CD4-positive, CD25-positive, alpha-beta regulatory T cell (primary cell): Measurements from ENCODE around the gene SPATA2L. TPM values are rescaled to one million over a fixed set of nuclear protein-coding genes. Genes with fewer than 3 reads are reported as not detected.

Source experiments
- ATAC-seq, 2 donors: fragments of 150-1000 bp; cut with Tn5 transposase; one replicate each; pipeline ENCODE4 v1.10.0; 2021; ENCODE audit warnings: low read depth in 2 of 2, moderate number of reproducible peaks in 2 of 2, moderate library complexity in 1 of 2
- DNase-seq, 3 donors: peaks; one replicate each; pipeline versions ENCODE4 v3.0.0 to v3.0.0-alpha.2; 2012 to 2022; ENCODE audit warnings: mixed read lengths in 1 of 3
- H3K27ac ChIP-seq: one replicate; pipeline ENCODE4 v1.7.0; 2013; ENCODE audit warnings: mild to moderate bottlenecking, low read length; ENCODE audit not compliant: insufficient read depth, poor library complexity, severe bottlenecking
- H3K27me3 ChIP-seq: one replicate; pipeline ENCODE4 v1.7.0; 2013; ENCODE audit warnings: low read length; ENCODE audit not compliant: control insufficient read depth, insufficient read depth
- H3K36me3 ChIP-seq: one replicate; pipeline ENCODE4 v1.7.0; 2013; ENCODE audit warnings: mild to moderate bottlenecking, low read length, moderate library complexity; ENCODE audit not compliant: control insufficient read depth, insufficient read depth
- H3K4me1 ChIP-seq: 2 replicates; pipeline ENCODE4 v1.7.0; 2013; ENCODE audit warnings: mild to moderate bottlenecking, low read length; ENCODE audit not compliant: insufficient read depth, control insufficient read depth, poor library complexity, severe bottlenecking
- H3K4me3 ChIP-seq: one replicate; pipeline ENCODE4 v1.7.0; 2013; ENCODE audit warnings: low read depth, mild to moderate bottlenecking, low read length, moderate library complexity
- H3K9me3 ChIP-seq, 2 experiments: 1 replicate in 1 of 2; 2 replicates in 1 of 2; pipeline ENCODE4 v1.7.0; 2013; ENCODE audit warnings: low read length in 2 of 2, mild to moderate bottlenecking in 1 of 2, moderate library complexity in 1 of 2; ENCODE audit not compliant: control insufficient read depth in 2 of 2
- H3K27ac Mint-ChIP-seq, 3 donors: one replicate each; pipeline ENCODE4 v1.8.0; 2020 to 2022; ENCODE audit warnings: mild to moderate bottlenecking in 3 of 3, mixed read lengths in 3 of 3, moderate library complexity in 2 of 3
- H3K27me3 Mint-ChIP-seq: one replicate; pipeline ENCODE4 v1.8.0; 2022; ENCODE audit warnings: mild to moderate bottlenecking, mixed read lengths
- H3K36me3 Mint-ChIP-seq: one replicate; pipeline ENCODE4 v1.8.0; 2020; ENCODE audit warnings: mixed read lengths
- H3K4me1 Mint-ChIP-seq, 4 donors: one replicate each; pipeline ENCODE4 v1.8.0; 2020 to 2022; ENCODE audit warnings: mixed read lengths in 4 of 4, mild to moderate bottlenecking in 1 of 4
- H3K4me3 Mint-ChIP-seq, 4 donors: one replicate each; pipeline ENCODE4 v1.8.0; 2020 to 2022; ENCODE audit warnings: mild to moderate bottlenecking in 4 of 4, mixed read lengths in 4 of 4, moderate library complexity in 3 of 4
- H3K9me3 Mint-ChIP-seq, 7 donors: one replicate each; pipeline ENCODE4 v1.8.0; 2020 to 2022; ENCODE audit warnings: mixed read lengths in 7 of 7, mild to moderate bottlenecking in 3 of 7, moderate library complexity in 2 of 7
- polyA plus RNA-seq, 4 donors: library from polyadenylated mRNA; unstranded; fragments of 300-500 nt; fragmentation: Illumina TruSeq; gene quantifications; one replicate each; pipeline ENCODE4 v1.2.3, GENCODE V29; 2021
- total RNA-seq: library from RNA; stranded (reverse); gene quantifications from one replicate; pipeline ENCODE4 v1.2.3, GENCODE V29; 2022

The SPATA2L gene
- total and polyA plus RNA-seq, 5 donors from 2014 or later = 5.6 to 15.6 (median 8.4) TPM

GRCh38 chr16:89651584-89651983 lies 49.9 kb downstream of the SPATA2L start:
- no peaks in the 10 kb centered on the region for H3K27me3 ChIP-seq
- peaks cover 6% of the 10 kb centered on the region for H3K36me3 Mint-ChIP-seq
- peaks cover 5% of the 10 kb centered on the region for H3K4me1 ChIP-seq
- H3K9me3 Mint-ChIP-seq = peaks cover 0 to 2% (median 0%) of the 10 kb centered on the region in 7 donors
- no peaks in the 10 kb centered on the region for H3K27me3 Mint-ChIP-seq
- peaks cover 0 to 25% (median 9%) of the 10 kb centered on the region in 4 donors for H3K4me1 Mint-ChIP-seq
- H3K36me3 ChIP-seq = peaks cover 33% of the 10 kb centered on the region
- H3K9me3 ChIP-seq = no peaks in the 10 kb centered on the region
- H3K4me3 Mint-ChIP-seq = no peak overlapping the region
- no peak overlapping the region for H3K4me3 ChIP-seq
- no peak for DNase-seq
- H3K27ac Mint-ChIP-seq = no peak overlapping the region
- ATAC-seq = no peak
- H3K27ac ChIP-seq = no peak overlapping the region

- no peaks in the 10 kb centered on the region for H3K4me1 ChIP-seq
- no peak overlapping the region for H3K27ac ChIP-seq
- DNase-seq (no peak), ATAC-seq (no peak)
- Mint-ChIP-seq H3K4me1 (peaks cover 0 to 2% (median 0%) of the 10 kb centered on the region in 4 donors), H3K4me3 (no peak overlapping the region), H3K9me3 (peaks cover 0 to 2% (median 0%) of the 10 kb centered on the region in 7 donors), H3K36me3 (peaks cover 18% of the 10 kb centered on the region), H3K27me3 (no peaks in the 10 kb centered on the region), H3K27ac (no peak overlapping the region)
- H3K4me3 ChIP-seq = no peak overlapping the region
- no peaks in the 10 kb centered on the region for H3K9me3 ChIP-seq
- peaks cover 49% of the 10 kb centered on the region for H3K36me3 ChIP-seq
- no peaks in the 10 kb centered on the region for H3K27me3 ChIP-seq
Observed at GRCh38 chr16:89646906-89647305, 54.6 kb downstream of the SPATA2L start.

Other genes with a start within 250 kb of the SPATA2L start
- gene ANKRD11, start 211.1 kb downstream of the SPATA2L start, total RNA-seq = 323 TPM
- gene ANKRD11, start 211.1 kb downstream of the SPATA2L start, polyA plus RNA-seq = 10 to 100 TPM in 3 of 4 donors, 1 to 10 TPM in 1; 8.7 to 19.4 (median 14.3) TPM
- 184 TPM for gene SPG7, start 193.3 kb downstream of the SPATA2L start, total RNA-seq
- gene SPG7, start 193.3 kb downstream of the SPATA2L start, polyA plus RNA-seq = 10 to 100 TPM; 34.4 to 41.4 (median 38.1) TPM
- 3,164 TPM for gene RPL13, start 141.0 kb downstream of the SPATA2L start, total RNA-seq
- 1,000 to 10,000 TPM; 3,297 to 6,519 (median 5,004) TPM for gene RPL13, start 141.0 kb downstream of the SPATA2L start, polyA plus RNA-seq
- 0.69 TPM for gene CPNE7, start 125.9 kb downstream of the SPATA2L start, total RNA-seq
- gene CPNE7, start 125.9 kb downstream of the SPATA2L start, polyA plus RNA-seq = under 1 TPM in 3 of 4 donors, not detected in 1; 0.11 to 0.81 (median 0.48) TPM
- not detected for gene DPEP1, start 88.1 kb downstream of the SPATA2L start, total RNA-seq
- gene DPEP1, start 88.1 kb downstream of the SPATA2L start, polyA plus RNA-seq = not detected
- gene CHMP1A, start 44.0 kb downstream of the SPATA2L start, total RNA-seq = 110 TPM
- gene CHMP1A, start 44.0 kb downstream of the SPATA2L start, polyA plus RNA-seq = 100 to 1,000 TPM in 1 of 4 donors, 10 to 100 TPM in 3; 77.5 to 111 (median 87.5) TPM
- 7.1 TPM for gene SPATA33, start 43.9 kb downstream of the SPATA2L start, total RNA-seq
- gene SPATA33, start 43.9 kb downstream of the SPATA2L start, polyA plus RNA-seq = 1 to 10 TPM; 2.0 to 4.4 (median 3.0) TPM
- gene CDK10, start 15.0 kb downstream of the SPATA2L start, total RNA-seq = 97.5 TPM
- 10 to 100 TPM; 20.5 to 28.0 (median 22.8) TPM for gene CDK10, start 15.0 kb downstream of the SPATA2L start, polyA plus RNA-seq
- gene VPS9D1, start 19.2 kb upstream of the SPATA2L start, total RNA-seq = 22.0 TPM
- under 1 TPM; 0.13 to 0.41 (median 0.34) TPM for gene VPS9D1, start 19.2 kb upstream of the SPATA2L start, polyA plus RNA-seq
- 108 TPM for gene ZNF276, start 19.8 kb upstream of the SPATA2L start, total RNA-seq
- gene ZNF276, start 19.8 kb upstream of the SPATA2L start, polyA plus RNA-seq = 10 to 100 TPM; 15.5 to 20.9 (median 19.7) TPM
- 25.4 TPM for gene FANCA, start 114.9 kb upstream of the SPATA2L start, total RNA-seq
- 10 to 100 TPM in 3 of 4 donors, 1 to 10 TPM in 1; 8.9 to 14.7 (median 12.9) TPM for gene FANCA, start 114.9 kb upstream of the SPATA2L start, polyA plus RNA-seq
- gene SPIRE2, start 126.8 kb upstream of the SPATA2L start, total RNA-seq = 0.35 TPM
- not detected for gene SPIRE2, start 126.8 kb upstream of the SPATA2L start, polyA plus RNA-seq
- 431 TPM for gene TCF25, start 171.9 kb upstream of the SPATA2L start, total RNA-seq
- gene TCF25, start 171.9 kb upstream of the SPATA2L start, polyA plus RNA-seq = 10 to 100 TPM; 75.2 to 99.3 (median 78.3) TPM
- gene MC1R, start 217.2 kb upstream of the SPATA2L start, total RNA-seq = 14.9 TPM
- under 1 TPM in 3 of 4 donors, not detected in 1; 0.08 to 0.38 (median 0.18) TPM for gene MC1R, start 217.2 kb upstream of the SPATA2L start, polyA plus RNA-seq
- gene TUBB3, start 221.6 kb upstream of the SPATA2L start, total RNA-seq = 1.8 TPM
- gene TUBB3, start 221.6 kb upstream of the SPATA2L start, polyA plus RNA-seq = under 1 TPM in 1 of 4 donors, not detected in 3; 0.22 TPM
- 28.9 TPM for gene DEF8, start 247.1 kb upstream of the SPATA2L start, total RNA-seq
- 10 to 100 TPM; 22.7 to 51.6 (median 28.2) TPM for gene DEF8, start 247.1 kb upstream of the SPATA2L start, polyA plus RNA-seq